Hematopoietic multipotent progenitor cell (in vitro differentiated cells): ENCODE data around the gene OR51B5. TPM values are rescaled to one million over a fixed set of nuclear protein-coding genes. Genes with fewer than 3 reads are reported as not detected.
"Not testable (repeated sequence)": the region's sequence is repeated elsewhere in the genome, so short reads cannot be mapped to it uniquely, and the experiment has no call there.

Experiments
- DNase-seq, 3 donors: peaks; one replicate each; pipeline ENCODE4 v3.0.0-alpha.2; 2011 to 2015; ENCODE audit warnings: low read depth in 2 of 3, low spot score in 2 of 3
- small RNA-seq: library from RNA; depleted of rRNA; stranded (forward); fragments of <200 nt; gene quantifications from one replicate; pipeline ENCODE3, GENCODE V24; 2012
- total RNA-seq: library from RNA; depleted of rRNA; stranded (reverse); fragments of >200 nt; gene quantifications from one replicate; pipeline ENCODE4 v1.2.3, GENCODE V29; 2012

The OR51B5 gene
- total RNA-seq, 1 donor, result 0.81 TPM

- not testable (repeated sequence) for DNase-seq
Measured at GRCh38 chr11:5337253-5337652, 6.1 kb downstream of the OR51B5 start.

GRCh38 chr11:5336331-5336730 lies 7.0 kb downstream of the OR51B5 start:
- DNase-seq, result no peak

- DNase-seq, result no peak
Measured at GRCh38 chr11:5335170-5335569, 8.2 kb downstream of the OR51B5 start.

GRCh38 chr11:5324197-5324596 lies 19.1 kb downstream of the OR51B5 start, which contains the start of gene OR51B2:
OR51B2 (minus strand) TSS chr11:5324297; CDS start chr11:5324297, 0 bp downstream.
- DNase-seq, result no peak

GRCh38 chr11:5317292-5317691 lies 26.0 kb downstream of the OR51B5 start:
- no peak for DNase-seq

GRCh38 chr11:5313326-5314023 lies 29.8 kb downstream of the OR51B5 start:
- DNase-seq, result not testable (repeated sequence)

GRCh38 chr11:5310423-5310822 lies 32.9 kb downstream of the OR51B5 start:
- no peak for DNase-seq

- no peak for DNase-seq
Measured at GRCh38 chr11:5307256-5308019, 35.9 kb downstream of the OR51B5 start.

GRCh38 chr11:5304046-5304445 lies 39.3 kb downstream of the OR51B5 start:
- no peak for DNase-seq

GRCh38 chr11:5303626-5304025 lies 39.7 kb downstream of the OR51B5 start:
- peak in 1 of 3 donors; percentile 4 for DNase-seq

- DNase-seq, result no peak
Measured at GRCh38 chr11:5301846-5302245, 41.5 kb downstream of the OR51B5 start, which contains the start of gene OR51B4. OR51B4 (minus strand) TSS chr11:5301946; CDS start chr11:5301946, 0 bp downstream.

- no peak for DNase-seq
Measured at GRCh38 chr11:5300251-5300650, 43.1 kb downstream of the OR51B5 start.

- no peak for DNase-seq
Measured at GRCh38 chr11:5298451-5298850, 44.9 kb downstream of the OR51B5 start.

- no peak for DNase-seq
Measured at GRCh38 chr11:5297721-5298323, 45.5 kb downstream of the OR51B5 start.

GRCh38 chr11:5294342-5294995 lies 48.9 kb downstream of the OR51B5 start:
- DNase-seq, result not testable (repeated sequence)

- no peak for DNase-seq
Measured at GRCh38 chr11:5293028-5293427, 50.3 kb downstream of the OR51B5 start.

Small RNAs within 50 kb of the gene (small RNA-seq; reads per million reads assigned to genes)
- not detected for gene AC104389.3

Other genes starting within 250 kb of the OR51B5 start
- not detected for gene OR52A5, start 205.2 kb downstream of the OR51B5 start, total RNA-seq
- 0.27 TPM for gene OR52A1, start 188.8 kb downstream of the OR51B5 start, total RNA-seq
- gene OR51V1, start 142.8 kb downstream of the OR51B5 start, total RNA-seq, result not detected
- 708 TPM for gene HBB, start 116.5 kb downstream of the OR51B5 start, total RNA-seq
- gene HBD, start 109.0 kb downstream of the OR51B5 start, total RNA-seq, result 77.0 TPM
- gene HBG1, start 93.7 kb downstream of the OR51B5 start, total RNA-seq, result not detected
- gene HBG2, start 88.7 kb downstream of the OR51B5 start, total RNA-seq, result 0.27 TPM
- gene HBE1, start 73.6 kb downstream of the OR51B5 start, total RNA-seq, result under 0.01 TPM
- gene OR51B4, start 41.6 kb downstream of the OR51B5 start, total RNA-seq, result 0.54 TPM
- gene OR51B2, start 19.2 kb downstream of the OR51B5 start, total RNA-seq, result 0.27 TPM
- not detected for gene OR51B6, start 8.0 kb upstream of the OR51B5 start, total RNA-seq
- not detected for gene OR51M1, start 40.3 kb upstream of the OR51B5 start, total RNA-seq
- gene OR51Q1, start 78.6 kb upstream of the OR51B5 start, total RNA-seq, result not detected
- 1.3 TPM for gene OR51I1, start 98.0 kb upstream of the OR51B5 start, total RNA-seq
- gene OR51I2, start 105.8 kb upstream of the OR51B5 start, total RNA-seq, result under 0.01 TPM
- gene OR52D1, start 145.2 kb upstream of the OR51B5 start, total RNA-seq, result not detected
- gene UBQLN3, start 166.4 kb upstream of the OR51B5 start, total RNA-seq, result 0.81 TPM
- gene UBQLNL, start 173.2 kb upstream of the OR51B5 start, total RNA-seq, result 0.81 TPM
- gene OR52H1, start 205.0 kb upstream of the OR51B5 start, total RNA-seq, result 4.3 TPM
- under 0.01 TPM for gene OR52B6, start 237.4 kb upstream of the OR51B5 start, total RNA-seq